HG03095 (cell line): ENCODE measurements around the gene LRP6.

Experiments
- ATAC-seq: cut with Tn5 transposase; IDR thresholded peaks from one replicate; pipeline ENCODE4 v1.9.1; 2021; ENCODE audit warnings: moderate library complexity; ENCODE audit not compliant: unreplicated experiment

The LRP6 gene

GRCh38 chr12:12216349-12217017 is 50.4 kb downstream of the LRP6 start:
- no peak for ATAC-seq

- ATAC-seq: no peak
These were observed 52.2 kb downstream of the LRP6 start for GRCh38 chr12:12214635-12215131.

GRCh38 chr12:12214201-12214600 is 52.6 kb downstream of the LRP6 start:
- ATAC-seq: no peak

GRCh38 chr12:12212769-12213168 is 54.1 kb downstream of the LRP6 start:
- ATAC-seq: no peak

DNA sequence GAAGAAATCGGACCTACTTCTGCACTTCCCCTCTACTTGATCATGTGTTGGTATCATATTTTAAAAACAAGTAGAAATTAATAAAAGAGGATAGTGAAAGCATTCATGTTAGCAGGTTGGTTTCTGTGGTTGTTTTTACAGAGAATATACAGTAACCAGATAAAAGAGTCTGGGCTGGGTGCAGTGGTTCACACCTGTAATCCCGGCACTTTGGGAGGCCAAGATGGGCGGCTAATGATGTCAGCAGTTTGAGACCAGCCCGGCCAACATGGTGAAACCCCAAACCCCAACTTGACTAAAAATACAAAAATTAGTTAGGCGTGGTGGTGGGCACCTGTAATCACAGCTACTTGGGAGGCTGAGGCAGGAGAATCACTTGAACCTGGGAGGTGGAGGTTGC is 55.9 kb downstream of the LRP6 start:
- ATAC-seq: no peak

DNA sequence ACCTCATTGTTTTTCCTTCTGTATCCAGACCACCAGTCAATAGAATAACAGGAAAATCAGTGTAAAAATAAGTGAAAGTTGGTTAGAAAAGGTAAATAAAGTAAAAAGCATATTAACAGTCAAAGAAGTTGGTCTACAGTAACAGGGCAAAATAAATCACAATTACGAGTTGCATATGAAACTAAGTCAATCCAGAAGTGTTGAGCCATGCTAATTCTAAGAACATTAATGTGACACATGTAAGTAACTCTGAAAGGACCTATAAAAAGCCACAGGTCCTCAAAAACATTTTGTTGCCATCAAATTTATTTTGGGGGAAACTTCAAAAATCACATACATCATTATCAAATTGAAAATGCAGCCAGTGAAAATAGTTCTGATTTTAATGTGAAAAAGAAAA is 56.4 kb downstream of the LRP6 start:
- ATAC-seq: no peak

DNA sequence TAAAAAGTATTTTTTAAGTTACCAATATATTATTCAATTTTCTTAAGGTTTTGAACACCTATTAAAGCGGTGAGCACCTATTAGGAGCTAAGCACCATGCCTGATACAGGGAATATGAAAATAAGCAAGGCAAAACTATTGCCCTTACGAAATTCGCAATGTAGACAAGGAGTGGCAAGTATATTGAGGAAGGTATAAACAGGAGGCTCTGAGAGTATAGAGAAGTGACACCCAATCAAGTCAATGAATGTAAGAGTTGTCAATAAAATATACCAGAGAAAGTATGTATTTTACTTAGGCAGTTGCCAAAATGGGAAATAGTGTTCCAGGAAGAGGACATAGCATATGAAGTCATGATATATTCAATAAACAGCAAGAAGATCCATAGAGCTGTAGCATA is 57.2 kb downstream of the LRP6 start:
- no peak for ATAC-seq

DNA sequence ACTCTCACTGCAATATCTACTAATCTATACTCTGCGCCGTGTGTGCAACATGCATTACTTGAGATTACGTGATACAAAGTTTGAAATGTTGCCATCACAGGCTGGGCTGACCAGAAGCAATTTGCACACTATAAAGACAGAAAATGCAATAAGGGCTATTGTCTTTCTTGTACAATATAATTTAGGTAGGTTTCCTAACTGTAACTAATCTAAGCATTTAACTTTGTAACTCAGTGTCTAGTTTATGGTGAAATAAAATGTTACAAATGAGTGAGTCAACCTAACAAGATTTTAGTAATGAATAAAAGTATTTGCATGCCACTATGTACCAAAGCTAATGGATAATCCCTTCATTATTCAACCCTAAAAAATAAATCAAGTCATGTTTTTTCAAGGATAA is 57.8 kb downstream of the LRP6 start:
- no peak for ATAC-seq

- no peak for ATAC-seq
These were observed 59.1 kb downstream of the LRP6 start for GRCh38 chr12:12207746-12208145.

GRCh38 chr12:12206776-12207388 is 60.0 kb downstream of the LRP6 start:
- no peak for ATAC-seq

DNA sequence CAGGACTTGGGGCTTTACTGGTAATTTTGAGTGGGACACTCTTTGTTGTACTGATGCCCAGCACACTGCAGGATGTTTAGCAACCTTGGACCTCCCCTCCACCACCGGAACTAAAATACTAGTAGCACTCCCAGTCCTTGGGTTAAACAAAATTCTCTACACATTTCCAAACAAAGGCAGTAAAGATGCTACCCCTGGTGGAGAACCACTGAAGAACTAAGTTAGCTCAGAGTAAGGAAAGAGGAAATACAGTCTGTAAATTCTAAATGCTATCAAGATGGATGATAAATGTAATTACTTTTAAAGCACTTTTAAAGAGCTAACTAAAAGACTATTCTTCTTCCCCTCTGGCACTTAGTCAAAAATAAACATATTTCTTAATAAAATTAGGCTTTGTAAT is 64.1 kb downstream of the LRP6 start:
- ATAC-seq: no peak

DNA sequence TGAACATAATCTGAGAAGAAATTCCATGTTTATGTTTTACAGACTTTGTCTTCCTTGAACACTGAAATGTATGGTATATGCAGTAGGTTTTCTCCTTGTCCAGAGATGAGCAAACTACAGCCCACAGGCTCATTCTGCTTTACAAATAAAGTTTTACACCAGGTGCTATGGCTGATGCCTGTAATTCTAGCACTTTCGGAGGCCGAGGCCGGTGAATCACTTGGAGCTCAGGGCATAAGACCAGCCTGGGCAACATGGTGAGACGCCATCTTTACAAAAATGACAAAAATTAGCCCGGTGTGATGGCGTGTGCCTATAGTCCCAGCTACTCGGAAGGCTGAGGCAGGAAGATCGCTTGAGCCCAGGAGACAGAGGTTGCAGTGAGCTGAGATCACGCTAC is 64.7 kb downstream of the LRP6 start:
- no peak for ATAC-seq

DNA sequence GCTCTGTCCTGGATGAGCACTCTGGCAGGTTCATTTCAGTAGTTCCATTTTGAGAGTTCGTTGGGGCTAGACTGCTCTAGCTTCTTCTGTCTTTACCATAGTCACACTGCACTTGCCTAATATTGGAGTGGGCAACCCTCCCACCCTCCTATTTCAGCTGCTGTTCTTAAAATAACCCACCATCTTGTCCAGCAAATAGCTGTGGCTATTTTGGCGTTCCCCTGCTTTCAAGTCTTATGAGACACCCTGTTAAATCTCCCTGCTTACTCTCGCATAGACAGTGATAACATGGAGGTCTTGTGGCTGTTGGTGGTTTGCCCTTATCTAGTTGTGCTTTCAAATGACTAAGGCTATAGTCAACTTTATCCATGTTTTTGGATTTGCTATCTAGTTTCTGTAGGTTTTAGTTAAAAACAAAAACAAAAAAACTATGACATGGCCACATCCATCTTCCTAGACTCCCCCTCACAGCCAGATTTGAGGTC is 65.5 kb downstream of the LRP6 start:
- ATAC-seq: no peak

DNA sequence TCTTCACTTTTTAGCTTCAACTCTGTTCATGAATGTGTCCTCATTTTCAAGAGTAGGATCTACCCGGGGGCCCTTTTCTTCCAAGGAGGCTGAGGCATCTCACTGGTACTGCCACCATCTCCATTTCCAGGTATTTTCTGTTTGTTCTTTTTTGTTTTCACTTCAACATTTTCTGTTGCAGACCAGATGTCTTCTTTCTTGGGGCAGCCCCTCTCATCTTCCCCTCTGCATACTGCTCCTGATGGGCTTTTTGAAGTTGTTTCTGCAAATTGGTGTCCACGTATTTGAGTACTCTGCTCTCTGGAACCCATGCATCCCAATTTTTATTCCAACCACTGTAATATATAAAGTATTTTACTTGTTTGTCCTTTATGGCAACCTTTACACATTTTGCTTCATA is 66.5 kb downstream of the LRP6 start:
- ATAC-seq: no peak

GRCh38 chr12:12198124-12198523 is 68.7 kb downstream of the LRP6 start:
- ATAC-seq: no peak

GRCh38 chr12:12197128-12197527 is 69.7 kb downstream of the LRP6 start:
- no peak for ATAC-seq

- no peak for ATAC-seq
These were observed 71.3 kb downstream of the LRP6 start for GRCh38 chr12:12195516-12195915.

DNA sequence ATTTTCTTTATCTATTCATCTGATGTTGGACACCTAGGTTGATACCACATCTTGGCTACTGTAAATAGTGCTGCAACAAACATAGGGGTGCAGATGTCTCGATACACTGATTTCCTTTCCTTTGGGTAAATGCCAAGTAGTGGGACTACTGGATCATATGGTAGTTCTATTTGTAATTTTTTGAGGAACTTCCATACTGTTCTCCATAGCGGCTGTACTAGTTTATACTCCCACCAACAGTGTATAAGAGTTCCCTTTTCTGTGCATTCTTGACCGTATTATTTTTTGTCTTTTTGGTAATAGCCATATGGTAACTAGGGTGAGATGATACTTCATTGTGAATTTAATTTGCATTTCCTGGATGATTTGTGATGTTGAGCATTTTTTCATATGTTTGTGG is 71.8 kb downstream of the LRP6 start:
- ATAC-seq: no peak

GRCh38 chr12:12194206-12194605 is 72.6 kb downstream of the LRP6 start:
- no peak for ATAC-seq

DNA sequence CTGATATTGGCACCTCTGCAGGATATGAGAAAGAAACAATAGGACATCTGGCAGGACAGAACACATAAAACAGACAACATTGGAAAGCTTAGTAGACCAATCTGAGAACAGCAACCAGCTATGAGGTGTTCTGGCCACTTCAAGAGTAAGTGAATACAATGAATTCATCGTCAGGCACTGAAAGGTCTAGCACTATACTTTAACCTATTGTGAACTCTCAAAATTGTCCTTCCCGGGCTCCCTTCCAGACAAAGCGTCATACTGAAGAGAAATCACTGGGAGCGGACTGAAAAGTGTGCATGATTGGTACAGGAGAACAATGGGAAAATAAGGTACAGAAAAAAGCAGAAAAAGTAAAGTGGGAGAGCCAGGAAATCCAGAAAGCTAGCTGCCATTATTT is 75.8 kb downstream of the LRP6 start:
- ATAC-seq: no peak

- ATAC-seq: no peak
These were observed 76.6 kb downstream of the LRP6 start for GRCh38 chr12:12190087-12190809.

- ATAC-seq: no peak
These were observed 81.4 kb downstream of the LRP6 start for GRCh38 chr12:12185414-12185813.
